Astrocyte (in vitro differentiated cells and primary cell): ENCODE data around the gene PRDM15.

Source experiments
- EZH2 ChIP-seq: IDR thresholded peaks from 2 replicates; pipeline ENCODE4 v1.6.1; 2012; ENCODE audit warnings: mild to moderate bottlenecking, low read length, inconsistent platforms; ENCODE audit not compliant: insufficient read depth
- TF ChIP-seq, protein P1 (sequence below): IDR thresholded peaks from 2 replicates; pipeline ENCODE4 v1.5.1; 2011; ENCODE audit warnings: low read depth, mild to moderate bottlenecking, inconsistent platforms, low read length, moderate library complexity; ENCODE audit not compliant: insufficient read depth

DNA sequence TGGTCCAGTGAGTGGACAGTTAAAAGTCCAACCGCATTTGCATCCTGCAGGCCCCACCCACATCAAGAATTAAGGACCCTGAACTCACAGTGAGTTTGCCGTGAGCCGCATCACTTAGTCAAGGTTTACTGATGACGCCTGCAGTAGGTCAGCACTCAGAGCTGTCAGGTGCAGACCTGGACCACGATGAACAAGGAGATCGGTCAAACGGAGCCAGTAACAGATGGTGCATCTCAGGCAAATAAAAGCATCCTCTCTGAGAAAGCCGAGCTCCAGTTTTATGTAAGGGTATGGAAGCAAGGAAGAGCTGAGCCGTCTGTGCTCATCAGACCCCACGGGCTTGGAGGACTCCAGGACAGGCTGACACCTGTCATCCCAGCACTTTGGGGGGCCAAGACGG, 4.5 kb downstream of the PRDM15 start:
- TF ChIP-seq, protein P1, sequence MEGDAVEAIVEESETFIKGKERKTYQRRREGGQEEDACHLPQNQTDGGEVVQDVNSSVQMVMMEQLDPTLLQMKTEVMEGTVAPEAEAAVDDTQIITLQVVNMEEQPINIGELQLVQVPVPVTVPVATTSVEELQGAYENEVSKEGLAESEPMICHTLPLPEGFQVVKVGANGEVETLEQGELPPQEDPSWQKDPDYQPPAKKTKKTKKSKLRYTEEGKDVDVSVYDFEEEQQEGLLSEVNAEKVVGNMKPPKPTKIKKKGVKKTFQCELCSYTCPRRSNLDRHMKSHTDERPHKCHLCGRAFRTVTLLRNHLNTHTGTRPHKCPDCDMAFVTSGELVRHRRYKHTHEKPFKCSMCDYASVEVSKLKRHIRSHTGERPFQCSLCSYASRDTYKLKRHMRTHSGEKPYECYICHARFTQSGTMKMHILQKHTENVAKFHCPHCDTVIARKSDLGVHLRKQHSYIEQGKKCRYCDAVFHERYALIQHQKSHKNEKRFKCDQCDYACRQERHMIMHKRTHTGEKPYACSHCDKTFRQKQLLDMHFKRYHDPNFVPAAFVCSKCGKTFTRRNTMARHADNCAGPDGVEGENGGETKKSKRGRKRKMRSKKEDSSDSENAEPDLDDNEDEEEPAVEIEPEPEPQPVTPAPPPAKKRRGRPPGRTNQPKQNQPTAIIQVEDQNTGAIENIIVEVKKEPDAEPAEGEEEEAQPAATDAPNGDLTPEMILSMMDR, result no peak
- TF ChIP-seq EZH2, result no peak
